Cardiac muscle cell (in vitro differentiated cells and primary cell): ENCODE measurements around the gene MYH10. TPM values are rescaled to one million over a fixed set of nuclear protein-coding genes. Genes with fewer than 3 reads are reported as not detected.
A peak's percentile ranks its signal among the peaks of the same experiment; 100 is the strongest.
"Not testable (repeated sequence)": the region's sequence is repeated elsewhere in the genome, so short reads cannot be mapped to it uniquely, and the experiment has no call there.

Source experiments
- DNase-seq, 2 donors: peaks; one replicate each; pipeline versions ENCODE4 v3.0.0 to v3.0.0-alpha.2; 2010 to 2017; ENCODE audit warnings: low read depth in 1 of 2, low spot score in 1 of 2
- H3K27ac ChIP-seq: fragments of 200-600 bp; sonication (generic); 2 replicates; pipeline ENCODE4 v1.5.1; 2016
- H3K27me3 ChIP-seq: fragments of 200-600 bp; sonication (generic); 2 replicates; pipeline ENCODE4 v1.6.0; 2016; ENCODE audit warnings: control low read depth
- H3K36me3 ChIP-seq: fragments of 200-600 bp; sonication (generic); 2 replicates; pipeline ENCODE4 v1.5.1; 2016; ENCODE audit warnings: control low read depth
- H3K4me1 ChIP-seq: fragments of 200-600 bp; sonication (generic); 2 replicates; pipeline ENCODE4 v1.8.1; 2017; ENCODE audit warnings: low read depth, mild to moderate bottlenecking, mixed run types
- H3K4me3 ChIP-seq: fragments of 200-600 bp; sonication (generic); 2 replicates; pipeline ENCODE4 v1.5.1; 2016; ENCODE audit warnings: mild to moderate bottlenecking
- H3K9me3 ChIP-seq: fragments of 200-600 bp; sonication (generic); 2 replicates; pipeline ENCODE4 v1.5.1; 2017; ENCODE audit warnings: low read depth, mild to moderate bottlenecking, control low read depth
- polyA plus RNA-seq: library from polyadenylated mRNA; unstranded; fragments of >200 nt; fragmentation: Nextera tagmentation; extraction: Ambion mirVana; gene quantifications from 2 replicates; pipeline ENCODE4 v1.2.1, GENCODE V29; 2016
- total RNA-seq: library from RNA; depleted of rRNA; stranded (reverse); fragments of >200 nt; gene quantifications from 2 replicates; pipeline ENCODE4 v1.2.3, GENCODE V29; 2016
- TF ChIP-seq, protein P1 (sequence below): IDR thresholded peaks from 2 replicates; pipeline ENCODE4 v1.5.1; 2012; ENCODE audit warnings: low read depth, mild to moderate bottlenecking, low read length

MYH10 gene
- total and polyA plus RNA-seq, 2 experiments from 2014 or later = 147 to 194 TPM

- peaks cover 36% of the 10 kb centered on the region for H3K36me3 ChIP-seq
- H3K4me3 ChIP-seq = no peak overlapping the region
- DNase-seq = no peak
- H3K4me1 ChIP-seq = peaks cover 19% of the 10 kb centered on the region
- no peak overlapping the region for H3K27ac ChIP-seq
- TF ChIP-seq, protein P1, sequence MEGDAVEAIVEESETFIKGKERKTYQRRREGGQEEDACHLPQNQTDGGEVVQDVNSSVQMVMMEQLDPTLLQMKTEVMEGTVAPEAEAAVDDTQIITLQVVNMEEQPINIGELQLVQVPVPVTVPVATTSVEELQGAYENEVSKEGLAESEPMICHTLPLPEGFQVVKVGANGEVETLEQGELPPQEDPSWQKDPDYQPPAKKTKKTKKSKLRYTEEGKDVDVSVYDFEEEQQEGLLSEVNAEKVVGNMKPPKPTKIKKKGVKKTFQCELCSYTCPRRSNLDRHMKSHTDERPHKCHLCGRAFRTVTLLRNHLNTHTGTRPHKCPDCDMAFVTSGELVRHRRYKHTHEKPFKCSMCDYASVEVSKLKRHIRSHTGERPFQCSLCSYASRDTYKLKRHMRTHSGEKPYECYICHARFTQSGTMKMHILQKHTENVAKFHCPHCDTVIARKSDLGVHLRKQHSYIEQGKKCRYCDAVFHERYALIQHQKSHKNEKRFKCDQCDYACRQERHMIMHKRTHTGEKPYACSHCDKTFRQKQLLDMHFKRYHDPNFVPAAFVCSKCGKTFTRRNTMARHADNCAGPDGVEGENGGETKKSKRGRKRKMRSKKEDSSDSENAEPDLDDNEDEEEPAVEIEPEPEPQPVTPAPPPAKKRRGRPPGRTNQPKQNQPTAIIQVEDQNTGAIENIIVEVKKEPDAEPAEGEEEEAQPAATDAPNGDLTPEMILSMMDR = no peak
- no peaks in the 10 kb centered on the region for H3K27me3 ChIP-seq
- no peaks in the 10 kb centered on the region for H3K9me3 ChIP-seq
Measured at GRCh38 chr17:8556074-8556473, 74.5 kb downstream of the MYH10 start.

DNA sequence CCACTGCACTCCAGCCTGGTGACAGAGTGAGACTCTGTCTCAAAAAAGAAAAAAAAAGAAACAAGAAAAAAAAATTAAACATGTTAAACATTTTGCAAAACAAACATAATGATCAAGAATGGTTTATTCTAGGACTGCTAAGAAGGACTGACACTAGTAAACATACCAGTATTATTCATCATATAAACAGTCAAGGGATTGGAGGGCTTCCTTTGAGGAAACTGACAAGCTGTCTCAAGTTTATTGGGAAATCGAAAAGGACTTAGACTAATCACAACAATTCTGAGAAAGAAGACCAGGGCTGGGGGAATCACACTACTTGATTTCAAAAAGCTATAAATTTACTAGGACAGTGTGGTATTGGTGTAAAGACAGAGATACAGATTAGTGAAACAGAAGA lies 75.5 kb downstream of the MYH10 start:
- Histone ChIP-seq H3K36me3 (peaks cover 28% of the 10 kb centered on the region), H3K4me1 (peaks cover 19% of the 10 kb centered on the region), H3K9me3 (no peaks in the 10 kb centered on the region), H3K4me3 (no peak overlapping the region), H3K27me3 (no peaks in the 10 kb centered on the region), H3K27ac (no peak overlapping the region)
- TF ChIP-seq, protein P1 = no peak
- no peak for DNase-seq

GRCh38 chr17:8552577-8553320 lies 77.8 kb downstream of the MYH10 start:
- peak overlapping the region; percentile 20 for H3K27ac ChIP-seq
- H3K27me3 ChIP-seq = no peaks in the 10 kb centered on the region
- TF ChIP-seq, protein P1 = no peak
- DNase-seq = peak in 1 of 2 donors; percentile 29
- H3K4me3 ChIP-seq = no peak overlapping the region
- peaks cover 43% of the 10 kb centered on the region for H3K36me3 ChIP-seq
- peaks cover 14% of the 10 kb centered on the region for H3K4me1 ChIP-seq
- no peaks in the 10 kb centered on the region for H3K9me3 ChIP-seq

DNA sequence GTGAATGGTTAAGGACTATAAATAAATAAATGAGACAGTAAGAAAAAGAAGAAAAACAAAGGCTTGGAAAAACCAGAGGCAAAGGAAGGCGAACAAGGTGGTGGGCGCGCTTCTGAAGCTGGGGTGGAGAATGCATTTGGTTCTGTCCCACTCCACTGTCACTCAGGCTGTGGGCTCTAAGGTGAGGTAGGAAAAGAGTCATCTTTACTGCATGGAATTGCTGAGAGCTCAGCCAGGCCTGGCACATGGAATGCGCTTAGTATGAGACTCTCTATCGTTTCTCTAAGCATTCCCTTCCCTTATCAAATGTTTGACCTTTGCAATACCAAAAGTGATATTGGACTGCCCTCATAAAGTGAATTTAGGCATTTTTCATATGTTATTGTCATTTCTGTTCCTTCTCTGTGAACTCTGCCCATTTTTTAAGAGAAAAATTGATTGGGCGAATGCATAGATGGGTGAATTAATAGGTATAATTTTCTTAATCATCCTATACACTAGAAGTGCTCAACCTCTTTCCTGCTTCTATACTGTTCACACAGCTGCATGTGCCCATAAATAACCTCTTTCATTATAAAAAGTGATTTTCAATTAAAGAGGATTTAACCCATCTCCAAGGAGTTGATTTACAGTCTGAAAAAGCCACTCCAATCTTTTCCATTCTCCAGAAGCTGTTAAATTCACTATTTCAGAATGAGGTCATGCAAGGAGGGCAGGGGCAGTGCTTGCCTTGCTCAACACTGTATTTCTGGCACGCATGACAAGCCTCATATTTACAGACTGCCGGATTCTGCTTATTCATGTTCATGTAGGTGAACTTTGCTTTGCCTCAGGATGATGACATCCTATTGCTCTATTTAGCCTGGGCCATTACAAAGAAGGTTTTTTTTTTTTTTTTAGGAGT lies 87.7 kb downstream of the MYH10 start:
- H3K27ac ChIP-seq = peak overlapping the region; percentile 43
- no peak overlapping the region for H3K4me3 ChIP-seq
- no peaks in the 10 kb centered on the region for H3K27me3 ChIP-seq
- peaks cover 75% of the 10 kb centered on the region for H3K36me3 ChIP-seq
- H3K9me3 ChIP-seq = no peaks in the 10 kb centered on the region
- no peaks in the 10 kb centered on the region for H3K4me1 ChIP-seq
- DNase-seq = peak in 1 of 2 donors; percentile 89
- TF ChIP-seq, protein P1 = no peak

DNA sequence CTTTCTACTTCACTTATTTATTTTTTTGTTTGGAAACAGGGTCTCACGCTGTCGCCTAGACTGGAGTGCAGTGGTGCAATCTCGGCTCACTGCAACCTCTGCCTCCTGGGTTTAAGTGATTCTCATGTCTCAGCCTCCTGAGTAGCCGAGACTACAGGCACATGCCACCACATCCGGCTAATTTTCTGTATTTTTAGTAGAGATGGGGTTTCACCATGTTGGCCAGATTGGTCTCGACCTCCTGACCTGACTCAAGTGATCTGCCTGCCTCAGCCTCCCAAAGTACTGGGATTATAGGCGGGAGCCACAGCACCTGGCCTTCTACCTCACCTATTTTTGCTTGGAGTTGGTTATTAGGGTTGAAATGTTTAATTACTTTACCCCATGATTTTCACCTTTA lies 90.5 kb downstream of the MYH10 start:
- not testable (repeated sequence) for H3K27me3 ChIP-seq, DNase-seq, H3K27ac ChIP-seq, H3K4me1 ChIP-seq, H3K9me3 ChIP-seq, H3K4me3 ChIP-seq
- H3K36me3 ChIP-seq = peaks cover 65% of the 10 kb centered on the region

GRCh38 chr17:8537734-8538133 lies 92.8 kb downstream of the MYH10 start:
- no peak for DNase-seq
- H3K27ac ChIP-seq = no peak overlapping the region
- TF ChIP-seq, protein P1 = no peak
- H3K9me3 ChIP-seq = no peaks in the 10 kb centered on the region
- H3K4me1 ChIP-seq = no peaks in the 10 kb centered on the region
- no peak overlapping the region for H3K4me3 ChIP-seq
- peaks cover 62% of the 10 kb centered on the region for H3K36me3 ChIP-seq
- no peaks in the 10 kb centered on the region for H3K27me3 ChIP-seq
